Gastroesophageal sphincter (tissue), 3 donors: Measurements from ENCODE around the gene CKS1B.

Experiments
- EP300 ChIP-seq: sonication (generic); formaldehyde crosslinking; IDR thresholded peaks from one replicate; pipeline ENCODE4 v1.6.1; 2017; ENCODE audit warnings: antibody characterized with exemption, mild to moderate bottlenecking
- POLR2A ChIP-seq, 2 donors: fragments of 450-650 bp; IDR thresholded peaks; one replicate each; pipeline ENCODE4 v1.6.1; 2017; ENCODE audit warnings: antibody characterized with exemption in 2 of 2, mild to moderate bottlenecking in 2 of 2, moderate library complexity in 1 of 2
- TF ChIP-seq, protein P1 (sequence below), 4 experiments: fragments of 200-600 bp in 2 of 4; fragments of 450-650 bp in 2 of 4; sonication (generic) in 1 of 4; IDR thresholded peaks; one replicate each; pipeline ENCODE4 v1.5.1; 2017 to 2019; ENCODE audit warnings: antibody characterized with exemption in 4 of 4, mild to moderate bottlenecking in 2 of 4, moderate library complexity in 2 of 4

DNA sequence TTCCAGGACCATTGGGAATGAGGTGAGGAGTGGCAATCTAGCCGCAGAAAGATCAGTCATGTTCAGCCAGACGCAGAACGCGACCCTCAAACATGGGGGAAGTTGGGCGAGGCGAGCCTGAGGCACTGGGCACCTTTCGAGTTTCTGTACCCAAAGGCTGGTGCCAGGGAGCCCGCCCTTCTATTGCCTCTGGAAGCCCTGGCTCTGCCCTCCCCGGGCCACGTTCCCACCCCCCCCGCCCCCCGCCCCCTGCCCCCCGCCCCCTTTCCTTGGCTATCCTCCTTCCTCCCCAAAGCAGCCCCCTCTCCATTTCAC, 25.9 kb downstream of the CKS1B start:
- TF ChIP-seq, protein P1, sequence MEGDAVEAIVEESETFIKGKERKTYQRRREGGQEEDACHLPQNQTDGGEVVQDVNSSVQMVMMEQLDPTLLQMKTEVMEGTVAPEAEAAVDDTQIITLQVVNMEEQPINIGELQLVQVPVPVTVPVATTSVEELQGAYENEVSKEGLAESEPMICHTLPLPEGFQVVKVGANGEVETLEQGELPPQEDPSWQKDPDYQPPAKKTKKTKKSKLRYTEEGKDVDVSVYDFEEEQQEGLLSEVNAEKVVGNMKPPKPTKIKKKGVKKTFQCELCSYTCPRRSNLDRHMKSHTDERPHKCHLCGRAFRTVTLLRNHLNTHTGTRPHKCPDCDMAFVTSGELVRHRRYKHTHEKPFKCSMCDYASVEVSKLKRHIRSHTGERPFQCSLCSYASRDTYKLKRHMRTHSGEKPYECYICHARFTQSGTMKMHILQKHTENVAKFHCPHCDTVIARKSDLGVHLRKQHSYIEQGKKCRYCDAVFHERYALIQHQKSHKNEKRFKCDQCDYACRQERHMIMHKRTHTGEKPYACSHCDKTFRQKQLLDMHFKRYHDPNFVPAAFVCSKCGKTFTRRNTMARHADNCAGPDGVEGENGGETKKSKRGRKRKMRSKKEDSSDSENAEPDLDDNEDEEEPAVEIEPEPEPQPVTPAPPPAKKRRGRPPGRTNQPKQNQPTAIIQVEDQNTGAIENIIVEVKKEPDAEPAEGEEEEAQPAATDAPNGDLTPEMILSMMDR (IDR thresholded peaks at IDR 0.05) = no peak
- TF ChIP-seq EP300 (no peak), POLR2A (IDR thresholded peaks at IDR 0.05) (no peak)
